ENCODE measurements around the gene SYVN1. TPM values are rescaled to one million over a fixed set of nuclear protein-coding genes. Genes with fewer than 3 reads are reported as not detected.

SYVN1 gene
- total and polyA plus RNA-seq, 10 of the 15 experiments (the other 5 are each of a cell fraction or from before 2014, with no cell fraction given) = 0.79 to 63.6 (median 20.1) TPM

DNA sequence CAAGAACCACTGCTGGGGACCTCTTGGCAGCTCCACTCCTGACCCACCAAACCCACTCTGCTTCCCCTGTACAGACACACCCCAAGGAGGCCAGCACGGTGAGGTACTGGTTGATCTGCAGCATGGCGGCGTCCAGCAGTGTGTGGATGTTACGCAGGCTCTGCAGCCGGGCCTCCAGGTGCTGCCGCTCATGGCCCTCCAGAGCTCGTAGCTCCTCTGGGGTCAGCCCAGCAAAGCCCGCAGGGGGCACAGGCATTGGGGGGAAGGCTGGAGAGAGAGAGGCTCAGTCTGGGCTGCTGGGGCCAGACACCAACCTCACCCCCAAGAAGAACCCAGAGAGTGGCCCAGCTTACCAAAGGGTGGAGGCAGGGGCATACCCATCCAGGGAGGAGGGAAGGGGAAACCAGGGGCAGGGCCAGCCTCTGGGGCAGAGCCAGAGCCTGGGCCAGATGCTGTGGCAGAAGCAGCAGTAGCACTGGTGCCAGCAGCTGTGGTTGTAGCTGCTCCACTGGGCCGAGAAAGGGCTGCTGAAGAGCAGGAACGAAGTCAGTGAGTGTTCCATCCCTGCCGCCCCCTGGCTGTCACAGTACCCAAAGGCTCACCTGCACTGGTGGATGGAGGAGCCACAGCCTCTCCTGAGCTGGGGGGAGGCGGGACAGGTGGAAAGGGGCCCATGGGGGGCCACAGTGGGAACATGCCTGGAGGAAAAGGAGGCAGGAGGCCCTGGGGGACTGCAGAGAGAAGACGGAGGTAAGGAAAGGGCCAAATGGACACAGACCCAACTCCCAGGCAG lies 4.5 kb downstream of the SYVN1 start:
- ATAC-seq (no peak), DNase-seq (ENCODE audit: low read depth, low spot score) (no peak), FAIRE-seq (no peak)
- Histone ChIP-seq H3K36me3 (ENCODE audit: control insufficient read depth in 2 of 2, insufficient read depth in 2 of 2, low read length in 1 of 2) (peaks cover 29 to 42% of the 10 kb centered on the region in 2 experiments), H3K9ac (ENCODE audit: control insufficient read depth, insufficient read depth, low read length) (no peak overlapping the region), H3K4me1 (ENCODE audit: control insufficient read depth, insufficient read depth, low read length) (peaks cover 18% of the 10 kb centered on the region), H3K27ac (ENCODE audit: control insufficient read depth, insufficient read depth) (no peak overlapping the region), H3K4me3 (no peak overlapping the region), H3K79me2 (ENCODE audit: control insufficient read depth, insufficient read depth, low read length) (peaks cover 38% of the 10 kb centered on the region), H3K4me2 (ENCODE audit: control insufficient read depth, insufficient read depth) (no peak overlapping the region), H3K9me3 (replicated peaks; ENCODE audit: control insufficient read depth, insufficient read depth, low read length) (no peaks in the 10 kb centered on the region), H4K20me1 (ENCODE audit: control insufficient read depth, insufficient read depth) (0 out of 2 replicates have a peak, but pooled peaks cover 4% of the 10 kb centered on the region), H3K27me3 (replicated peaks in 1 of 2; ENCODE audit: control insufficient read depth in 2 of 2, insufficient read depth in 2 of 2, low read length in 1 of 2) (no peaks in the 10 kb centered on the region), H2AFZ (ENCODE audit: control insufficient read depth, low read depth, low read length) (no peak overlapping the region)
- intact Hi-C loops (cut with micrococcal nuclease; ENCODE audit: unreplicated experiment) (loop anchor here (5.0 to 10.0 kb wide), 2 partner anchors 52 to 125 kb away; partner anchors contain the start of gene CAPN1), in situ Hi-C loops (cut with MboI) (no loop called here)
- ChIA-PET CTCF (interaction anchor here (2.2 to 6.7 kb wide), 2 partner anchors 9 to 12 kb away, joined by 12 to 40 read pairs; partner anchors contain the start of genes FAU, MRPL49 and ZNHIT2), SMC1A (ENCODE audit: uncharacterized antibody, unreplicated experiment) (no interaction called here), POLR2A (interaction anchor here (1.2 to 1.4 kb wide), 2 partner anchors 8 to 9 kb away, joined by 3 to 6 read pairs; partner anchors contain the start of genes FAU and MRPL49), RAD21 (ENCODE audit: unreplicated experiment) (interaction anchor here (1.7 to 2.4 kb wide), 2 partner anchors 8 to 12 kb away, joined by 5 to 9 read pairs; partner anchors contain the start of genes FAU, MRPL49 and ZNHIT2)
- TF ChIP-seq ZBED1 (IDR thresholded peaks at IDR 0.05; ENCODE audit: borderline replicate concordance) = no peak
- 0 out of 2 replicates have a peak, but pooled peaks have one; percentile 29 for TF ChIP-seq POLR2AphosphoS2 (IDR thresholded peaks at IDR 0.05; ENCODE audit: low read depth, low read length)
- TF ChIP-seq, protein P1, sequence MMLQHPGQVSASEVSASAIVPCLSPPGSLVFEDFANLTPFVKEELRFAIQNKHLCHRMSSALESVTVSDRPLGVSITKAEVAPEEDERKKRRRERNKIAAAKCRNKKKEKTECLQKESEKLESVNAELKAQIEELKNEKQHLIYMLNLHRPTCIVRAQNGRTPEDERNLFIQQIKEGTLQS (IDR thresholded peaks at IDR 0.05; ENCODE audit: borderline replicate concordance, extremely low read depth, low read depth, low read length) = no peak
- no peak for TF ChIP-seq NR2F1 (conservative IDR thresholded peaks at IDR 0.05)
- TF ChIP-seq POLR2A (IDR thresholded peaks at IDR 0.05; ENCODE audit: low read depth, low read length) = peak; percentile 59
- TF ChIP-seq POLR2AphosphoS5 (IDR thresholded peaks at IDR 0.05; ENCODE audit: low read length) = 0 out of 2 replicates have a peak, but pooled peaks have one; percentile 35
- no peak for TF ChIP-seq TARDBP (IDR thresholded peaks at IDR 0.05; ENCODE audit: borderline replicate concordance)
- TF ChIP-seq, protein P2, sequence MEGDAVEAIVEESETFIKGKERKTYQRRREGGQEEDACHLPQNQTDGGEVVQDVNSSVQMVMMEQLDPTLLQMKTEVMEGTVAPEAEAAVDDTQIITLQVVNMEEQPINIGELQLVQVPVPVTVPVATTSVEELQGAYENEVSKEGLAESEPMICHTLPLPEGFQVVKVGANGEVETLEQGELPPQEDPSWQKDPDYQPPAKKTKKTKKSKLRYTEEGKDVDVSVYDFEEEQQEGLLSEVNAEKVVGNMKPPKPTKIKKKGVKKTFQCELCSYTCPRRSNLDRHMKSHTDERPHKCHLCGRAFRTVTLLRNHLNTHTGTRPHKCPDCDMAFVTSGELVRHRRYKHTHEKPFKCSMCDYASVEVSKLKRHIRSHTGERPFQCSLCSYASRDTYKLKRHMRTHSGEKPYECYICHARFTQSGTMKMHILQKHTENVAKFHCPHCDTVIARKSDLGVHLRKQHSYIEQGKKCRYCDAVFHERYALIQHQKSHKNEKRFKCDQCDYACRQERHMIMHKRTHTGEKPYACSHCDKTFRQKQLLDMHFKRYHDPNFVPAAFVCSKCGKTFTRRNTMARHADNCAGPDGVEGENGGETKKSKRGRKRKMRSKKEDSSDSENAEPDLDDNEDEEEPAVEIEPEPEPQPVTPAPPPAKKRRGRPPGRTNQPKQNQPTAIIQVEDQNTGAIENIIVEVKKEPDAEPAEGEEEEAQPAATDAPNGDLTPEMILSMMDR (IDR thresholded peaks at IDR 0.05 in 2 of 3, conservative IDR thresholded peaks at IDR 0.05 in 1 of 3; ENCODE audit: control insufficient read depth in 2 of 3, extremely low read depth in 1 of 3, insufficient read depth in 1 of 3, low read depth in 3 of 3, low read length in 3 of 3) = 0 out of 6 replicates have a peak, but pooled peaks of 2 of the 3 experiments have one; percentile 0 to 18
- WGBS (ENCODE audit: insufficient coverage, insufficient replicate concordance, low lambda C conversion rate, missing lambda C conversion rate) = 75% methylated on average over 13 of the region's 13 CpGs
- BruUV-seq (replicated peaks) = no TSS peak
